ENCODE results near the gene UCHL1. TPM values are rescaled to one million over a fixed set of nuclear protein-coding genes. Genes with fewer than 3 reads are reported as not detected.

Gene UCHL1
- total RNA-seq, 1 donor from 2014 or later = 807 TPM

DNA sequence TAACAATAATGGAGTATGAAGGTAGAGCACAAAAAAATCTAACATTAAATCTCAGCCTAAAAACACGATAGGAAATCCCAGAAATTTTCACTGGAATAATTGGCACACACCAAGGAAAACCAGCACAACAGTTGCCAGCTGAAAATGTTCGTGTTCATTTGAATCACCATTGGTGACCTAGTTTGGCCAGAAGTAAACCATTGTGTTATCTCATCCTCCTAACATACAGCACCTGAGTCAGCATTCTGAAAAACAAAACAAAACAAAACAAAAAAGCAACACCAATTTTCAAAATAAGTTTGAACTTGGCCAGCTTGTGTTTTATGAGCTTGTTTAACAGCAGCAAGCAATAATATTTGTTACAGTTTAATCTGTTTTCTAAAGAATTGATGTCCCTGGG, 41.1 kb downstream of the UCHL1 start:
- Mint-ChIP-seq H3K4me1 (ENCODE audit: low read depth) (no peaks in the 10 kb centered on the region), H3K4me3 (ENCODE audit: unreplicated experiment) (no peak overlapping the region), H3K36me3 (ENCODE audit: low read depth) (no peaks in the 10 kb centered on the region), H3K27me3 (ENCODE audit: low read depth) (peaks cover 13% of the 10 kb centered on the region), H3K27ac (ENCODE audit: unreplicated experiment) (no peak overlapping the region), H3K9me3 (ENCODE audit: low read depth) (no peaks in the 10 kb centered on the region)
- TF ChIP-seq, protein P1, sequence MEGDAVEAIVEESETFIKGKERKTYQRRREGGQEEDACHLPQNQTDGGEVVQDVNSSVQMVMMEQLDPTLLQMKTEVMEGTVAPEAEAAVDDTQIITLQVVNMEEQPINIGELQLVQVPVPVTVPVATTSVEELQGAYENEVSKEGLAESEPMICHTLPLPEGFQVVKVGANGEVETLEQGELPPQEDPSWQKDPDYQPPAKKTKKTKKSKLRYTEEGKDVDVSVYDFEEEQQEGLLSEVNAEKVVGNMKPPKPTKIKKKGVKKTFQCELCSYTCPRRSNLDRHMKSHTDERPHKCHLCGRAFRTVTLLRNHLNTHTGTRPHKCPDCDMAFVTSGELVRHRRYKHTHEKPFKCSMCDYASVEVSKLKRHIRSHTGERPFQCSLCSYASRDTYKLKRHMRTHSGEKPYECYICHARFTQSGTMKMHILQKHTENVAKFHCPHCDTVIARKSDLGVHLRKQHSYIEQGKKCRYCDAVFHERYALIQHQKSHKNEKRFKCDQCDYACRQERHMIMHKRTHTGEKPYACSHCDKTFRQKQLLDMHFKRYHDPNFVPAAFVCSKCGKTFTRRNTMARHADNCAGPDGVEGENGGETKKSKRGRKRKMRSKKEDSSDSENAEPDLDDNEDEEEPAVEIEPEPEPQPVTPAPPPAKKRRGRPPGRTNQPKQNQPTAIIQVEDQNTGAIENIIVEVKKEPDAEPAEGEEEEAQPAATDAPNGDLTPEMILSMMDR (IDR thresholded peaks at IDR 0.05) = no peak
- no peak for DNase-seq (ENCODE audit: low spot score)

GRCh38 chr4:41299486-41299885, 42.8 kb downstream of the UCHL1 start:
- TF ChIP-seq, protein P1 (IDR thresholded peaks at IDR 0.05) = no peak
- H3K36me3 Mint-ChIP-seq (ENCODE audit: low read depth) = no peaks in the 10 kb centered on the region
- no peak overlapping the region for H3K4me3 Mint-ChIP-seq (ENCODE audit: unreplicated experiment)
- H3K27ac Mint-ChIP-seq (ENCODE audit: unreplicated experiment) = no peak overlapping the region
- no peaks in the 10 kb centered on the region for H3K4me1 Mint-ChIP-seq (ENCODE audit: low read depth)
- H3K27me3 Mint-ChIP-seq (ENCODE audit: low read depth) = peaks cover 13% of the 10 kb centered on the region
- DNase-seq (ENCODE audit: low spot score) = no peak
- no peaks in the 10 kb centered on the region for H3K9me3 Mint-ChIP-seq (ENCODE audit: low read depth)

GRCh38 chr4:41301137-41301536, 44.4 kb downstream of the UCHL1 start:
- peaks cover 14% of the 10 kb centered on the region for H3K27me3 Mint-ChIP-seq (ENCODE audit: low read depth)
- DNase-seq (ENCODE audit: low spot score) = no peak
- H3K4me1 Mint-ChIP-seq (ENCODE audit: low read depth) = no peaks in the 10 kb centered on the region
- H3K36me3 Mint-ChIP-seq (ENCODE audit: low read depth) = no peaks in the 10 kb centered on the region
- no peaks in the 10 kb centered on the region for H3K9me3 Mint-ChIP-seq (ENCODE audit: low read depth)
- TF ChIP-seq, protein P1 (IDR thresholded peaks at IDR 0.05) = no peak
- H3K4me3 Mint-ChIP-seq (ENCODE audit: unreplicated experiment) = no peak overlapping the region
- H3K27ac Mint-ChIP-seq (ENCODE audit: unreplicated experiment) = no peak overlapping the region

DNA sequence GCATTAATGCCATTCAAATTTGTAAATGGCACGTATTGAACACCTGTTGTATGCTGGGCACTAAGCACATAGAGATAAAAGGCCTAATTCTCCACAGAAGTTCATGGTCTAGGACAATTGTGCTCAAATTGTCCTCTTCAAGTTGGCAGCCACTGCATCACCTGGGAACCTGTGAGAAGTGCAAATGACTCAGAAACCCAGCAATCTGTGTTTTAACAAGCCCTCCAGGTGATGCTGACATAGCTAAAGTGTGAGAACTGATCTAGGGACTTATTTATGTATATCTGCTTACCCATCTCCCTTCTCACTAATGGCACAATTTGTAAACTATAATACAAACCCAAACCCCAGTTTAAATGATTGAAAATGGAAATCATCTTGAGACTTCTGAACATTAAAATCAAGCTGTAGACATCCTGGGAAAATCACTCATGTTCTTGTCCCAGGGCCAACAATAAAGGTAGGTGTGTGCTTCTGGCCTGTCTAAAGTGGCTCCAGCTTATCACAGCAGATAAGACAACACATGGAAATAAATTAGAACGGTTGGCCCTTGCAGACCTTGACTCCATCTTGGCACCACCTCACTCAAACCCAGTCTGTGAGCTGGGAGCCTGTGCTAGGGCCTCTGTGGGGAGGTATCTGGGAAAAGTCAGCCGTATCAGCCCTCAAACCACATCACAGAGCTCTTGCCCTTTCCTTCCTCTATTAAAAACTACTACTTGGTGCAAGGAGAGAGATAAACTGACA, 46.8 kb downstream of the UCHL1 start:
- H3K4me1 Mint-ChIP-seq (ENCODE audit: low read depth) = no peaks in the 10 kb centered on the region
- no peaks in the 10 kb centered on the region for H3K9me3 Mint-ChIP-seq (ENCODE audit: low read depth)
- H3K4me3 Mint-ChIP-seq (ENCODE audit: unreplicated experiment) = no peak overlapping the region
- H3K27me3 Mint-ChIP-seq (ENCODE audit: low read depth) = peaks cover 17% of the 10 kb centered on the region
- no peaks in the 10 kb centered on the region for H3K36me3 Mint-ChIP-seq (ENCODE audit: low read depth)
- TF ChIP-seq, protein P1 (IDR thresholded peaks at IDR 0.05) = no peak
- no peak for DNase-seq (ENCODE audit: low spot score)
- H3K27ac Mint-ChIP-seq (ENCODE audit: unreplicated experiment) = no peak overlapping the region

DNA sequence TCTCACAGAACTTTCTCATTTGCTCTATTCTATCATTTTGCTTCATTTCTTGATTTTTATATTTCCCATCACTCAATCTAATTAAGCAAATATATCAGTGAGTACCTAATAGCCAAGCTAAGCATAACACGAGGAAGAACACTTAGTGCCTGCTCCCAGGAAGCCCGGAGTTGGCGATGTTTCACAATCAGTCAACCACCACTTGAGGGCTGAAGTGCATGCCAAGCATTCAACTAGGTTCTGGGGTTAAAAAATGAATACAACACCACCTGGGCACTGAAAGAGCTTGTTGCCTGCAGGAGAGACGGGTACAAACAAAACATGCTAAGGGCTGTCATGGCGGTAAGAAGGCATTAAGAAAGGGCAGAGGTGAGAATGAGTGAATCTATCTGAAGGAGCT, 47.5 kb downstream of the UCHL1 start:
- TF ChIP-seq, protein P1 (IDR thresholded peaks at IDR 0.05) = no peak

More for the DNA sequence above, 47.5 kb downstream of the UCHL1 start:
- Mint-ChIP-seq H3K36me3 (ENCODE audit: low read depth) (no peaks in the 10 kb centered on the region), H3K4me1 (ENCODE audit: low read depth) (no peaks in the 10 kb centered on the region), H3K9me3 (ENCODE audit: low read depth) (no peaks in the 10 kb centered on the region), H3K27ac (ENCODE audit: unreplicated experiment) (no peak overlapping the region), H3K4me3 (ENCODE audit: unreplicated experiment) (no peak overlapping the region), H3K27me3 (ENCODE audit: low read depth) (peaks cover 20% of the 10 kb centered on the region)
- no peak for DNase-seq (ENCODE audit: low spot score)
